ENCODE measurements around the gene ALOX12B.
"Not testable (repeated sequence)": the region's sequence is repeated elsewhere in the genome, so short reads cannot be mapped to it uniquely, and the experiment has no call there.

Gene ALOX12B

DNA sequence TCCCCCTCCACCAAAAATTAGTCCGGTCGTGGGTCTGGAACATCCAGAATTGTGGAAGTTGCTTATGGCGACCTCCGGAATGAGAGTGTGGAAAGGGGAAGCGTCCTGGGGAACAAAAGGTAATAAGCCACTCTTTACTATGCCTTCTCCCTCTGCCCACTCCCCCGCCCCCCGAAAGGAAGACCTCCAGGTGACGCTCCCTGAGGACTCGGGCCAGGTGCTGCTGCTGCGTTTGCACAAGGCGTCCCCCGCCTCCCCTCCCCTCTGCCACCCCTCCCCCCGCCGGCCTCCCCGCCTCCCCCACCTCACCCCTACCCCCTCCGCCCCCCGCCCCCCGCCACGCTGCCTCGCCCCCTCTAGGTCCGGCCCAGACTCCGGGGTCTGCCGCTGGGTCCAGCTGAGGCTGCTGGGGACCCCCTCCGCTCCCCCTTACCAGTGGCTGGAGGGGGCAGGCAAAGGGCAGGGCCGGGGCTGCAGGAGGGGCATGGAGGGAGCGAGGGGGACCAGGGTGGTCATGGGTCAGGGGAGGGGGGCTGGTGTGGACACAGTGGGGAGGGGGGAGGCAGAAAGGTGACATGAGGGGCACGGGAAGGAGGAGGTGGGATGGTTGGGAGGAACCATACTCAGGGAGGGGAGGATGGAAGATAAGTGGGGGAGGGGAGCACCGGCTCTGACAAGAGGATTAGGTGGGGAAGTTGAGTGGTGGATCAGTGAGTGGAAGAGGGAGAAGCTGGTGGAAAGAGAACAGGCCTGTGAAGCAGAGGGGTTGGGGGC, 23.6 kb downstream of the ALOX12B start:
- no peak for DNase-seq (ENCODE audit: low read depth)
- H3K4me3 ChIP-seq (ENCODE audit: low read length): no peak overlapping the region
- TF ChIP-seq, protein P1, sequence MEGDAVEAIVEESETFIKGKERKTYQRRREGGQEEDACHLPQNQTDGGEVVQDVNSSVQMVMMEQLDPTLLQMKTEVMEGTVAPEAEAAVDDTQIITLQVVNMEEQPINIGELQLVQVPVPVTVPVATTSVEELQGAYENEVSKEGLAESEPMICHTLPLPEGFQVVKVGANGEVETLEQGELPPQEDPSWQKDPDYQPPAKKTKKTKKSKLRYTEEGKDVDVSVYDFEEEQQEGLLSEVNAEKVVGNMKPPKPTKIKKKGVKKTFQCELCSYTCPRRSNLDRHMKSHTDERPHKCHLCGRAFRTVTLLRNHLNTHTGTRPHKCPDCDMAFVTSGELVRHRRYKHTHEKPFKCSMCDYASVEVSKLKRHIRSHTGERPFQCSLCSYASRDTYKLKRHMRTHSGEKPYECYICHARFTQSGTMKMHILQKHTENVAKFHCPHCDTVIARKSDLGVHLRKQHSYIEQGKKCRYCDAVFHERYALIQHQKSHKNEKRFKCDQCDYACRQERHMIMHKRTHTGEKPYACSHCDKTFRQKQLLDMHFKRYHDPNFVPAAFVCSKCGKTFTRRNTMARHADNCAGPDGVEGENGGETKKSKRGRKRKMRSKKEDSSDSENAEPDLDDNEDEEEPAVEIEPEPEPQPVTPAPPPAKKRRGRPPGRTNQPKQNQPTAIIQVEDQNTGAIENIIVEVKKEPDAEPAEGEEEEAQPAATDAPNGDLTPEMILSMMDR (conservative IDR thresholded peaks at IDR 0.05; ENCODE audit: low read depth, low read length): no peak

DNA sequence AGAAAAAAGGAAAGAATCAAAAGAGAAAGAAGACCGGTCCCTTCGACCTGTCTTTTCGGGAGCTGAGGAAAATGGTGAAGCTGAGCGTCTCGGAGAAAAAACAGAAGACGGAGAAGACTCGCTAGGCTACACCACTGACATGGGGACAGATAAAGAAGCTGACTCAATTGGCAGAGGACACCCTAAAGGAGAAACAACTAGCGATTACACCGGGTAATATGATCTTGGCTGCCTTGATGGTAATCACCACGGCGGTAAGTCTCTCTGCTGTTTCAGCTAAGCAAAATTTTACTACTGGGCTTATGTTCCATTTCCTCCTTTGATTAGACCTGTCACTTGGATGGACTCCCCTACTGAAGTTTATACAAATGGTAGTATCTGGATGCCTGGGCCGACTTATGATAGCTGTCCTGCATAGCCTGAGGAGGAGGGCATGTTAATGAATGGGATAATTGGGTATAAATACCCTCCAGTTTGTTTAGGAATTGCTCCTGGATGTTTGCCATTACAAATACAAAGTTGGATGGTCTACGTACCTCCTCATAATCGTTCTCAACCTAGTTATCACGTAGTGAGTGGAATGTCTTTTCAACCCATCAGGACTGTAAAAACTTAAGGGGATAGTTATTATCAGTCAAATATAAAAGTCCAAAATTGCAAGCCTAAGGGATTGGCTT, 24.6 kb downstream of the ALOX12B start:
- H3K4me3 ChIP-seq (ENCODE audit: low read length): no peak overlapping the region
- no peak for DNase-seq (ENCODE audit: low read depth)
- TF ChIP-seq, protein P1 (conservative IDR thresholded peaks at IDR 0.05; ENCODE audit: low read depth, low read length): no peak

DNA sequence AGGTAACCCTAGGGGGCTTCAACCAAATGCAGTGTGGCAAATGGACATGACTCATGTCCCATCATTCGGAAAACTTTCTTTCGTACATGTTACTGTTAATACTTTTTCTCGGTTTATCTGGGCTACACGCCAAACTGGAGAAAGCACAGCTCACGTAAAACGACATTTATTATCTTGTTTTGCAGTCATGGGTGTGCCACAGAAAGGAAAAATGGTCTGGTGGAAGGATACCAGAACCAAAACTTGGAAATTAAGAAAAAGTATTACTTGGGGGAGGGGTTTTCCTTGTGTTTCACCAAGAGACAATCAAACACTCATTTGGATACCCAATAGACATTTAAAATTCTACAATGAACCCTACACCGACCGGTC, 25.1 kb downstream of the ALOX12B start:
- DNase-seq (ENCODE audit: low read depth): no peak
- H3K4me3 ChIP-seq (ENCODE audit: low read length): no peak overlapping the region
- TF ChIP-seq, protein P1 (conservative IDR thresholded peaks at IDR 0.05; ENCODE audit: low read depth, low read length): no peak

DNA sequence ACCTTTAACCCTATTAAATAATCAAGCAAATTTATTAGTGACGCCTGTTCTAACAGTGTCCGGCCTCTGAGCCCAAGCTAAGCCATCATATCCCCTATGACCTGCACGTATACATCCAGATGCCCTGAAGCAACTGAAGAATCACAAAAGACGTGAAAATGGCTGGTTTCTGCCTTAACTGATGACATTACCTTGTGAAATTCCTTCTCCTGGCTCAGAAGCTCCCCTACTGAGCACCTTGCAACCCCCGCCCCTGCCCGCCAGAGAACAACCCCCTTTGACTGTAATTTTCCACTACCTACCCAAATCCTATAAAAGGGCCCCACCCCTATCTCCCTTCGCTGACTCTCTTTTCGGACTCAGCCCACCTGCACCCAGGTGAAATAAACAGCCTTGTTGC, 25.7 kb downstream of the ALOX12B start:
- not testable (repeated sequence) for H3K4me3 ChIP-seq (ENCODE audit: low read length); DNase-seq (ENCODE audit: low read depth)

DNA sequence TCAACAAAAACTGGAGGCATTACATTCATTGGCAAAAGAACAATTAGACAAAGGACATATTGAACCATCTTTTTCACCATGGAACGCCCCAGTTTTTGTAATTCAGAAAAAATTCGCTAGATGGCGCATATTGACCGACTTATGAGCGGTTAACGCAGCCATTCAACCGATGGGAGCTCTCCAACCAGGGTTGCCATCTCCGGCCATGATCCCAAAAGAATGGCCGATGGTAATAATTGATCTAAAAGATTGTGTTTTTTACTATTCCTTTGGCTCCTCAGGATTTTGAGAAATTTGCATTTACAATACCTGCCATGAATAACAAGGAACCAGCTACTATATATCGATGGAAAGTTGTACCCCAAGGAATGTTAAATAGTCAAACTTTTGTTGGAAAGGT, 27.2 kb downstream of the ALOX12B start:
- no peak for DNase-seq (ENCODE audit: low read depth)
- no peak overlapping the region for H3K4me3 ChIP-seq (ENCODE audit: low read length)
- TF ChIP-seq, protein P1 (conservative IDR thresholded peaks at IDR 0.05; ENCODE audit: low read depth, low read length): peak; percentile 64

DNA sequence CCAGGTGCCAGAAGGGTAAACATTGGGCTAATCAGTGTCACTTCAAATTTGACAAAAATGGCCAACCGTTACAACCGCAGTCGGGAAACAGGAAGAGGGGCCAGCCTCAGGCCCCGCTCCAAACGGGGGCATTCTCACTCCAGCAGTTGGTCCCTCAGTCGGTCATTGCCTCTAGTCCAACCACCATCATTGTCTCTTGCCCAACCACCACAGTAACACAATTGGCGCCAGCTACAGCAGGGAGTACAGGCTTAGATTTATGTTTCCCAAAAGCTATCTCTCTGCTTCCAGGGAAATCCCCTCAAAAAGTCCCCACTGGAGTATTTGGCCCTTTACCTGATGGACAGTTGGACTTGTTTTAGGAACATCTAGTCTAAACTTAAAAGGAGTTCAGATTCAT, 28.4 kb downstream of the ALOX12B start:
- no peak for DNase-seq (ENCODE audit: low read depth)
- TF ChIP-seq, protein P1 (conservative IDR thresholded peaks at IDR 0.05; ENCODE audit: low read depth, low read length): no peak
- no peak overlapping the region for H3K4me3 ChIP-seq (ENCODE audit: low read length)

DNA sequence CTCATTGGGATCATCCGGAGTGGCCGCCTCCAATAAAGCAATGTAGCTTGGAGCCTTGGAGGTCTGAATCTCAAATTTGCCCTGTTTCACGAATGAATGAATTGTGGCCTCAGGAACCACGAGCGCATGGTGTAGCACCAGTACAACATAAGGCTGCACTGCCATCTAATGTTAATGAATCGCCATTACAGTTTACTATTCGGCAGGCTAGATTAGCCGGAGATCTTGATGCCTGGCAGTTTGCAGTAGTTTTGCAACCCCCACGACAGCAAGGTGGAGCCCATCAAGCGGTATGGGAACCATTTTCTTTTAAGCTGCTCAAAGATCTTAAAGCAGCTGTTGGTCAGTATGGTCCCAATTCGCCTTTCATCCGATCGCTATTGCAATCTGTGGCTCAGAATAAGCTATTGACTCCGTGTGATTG, 29.8 kb downstream of the ALOX12B start:
- TF ChIP-seq, protein P1 (conservative IDR thresholded peaks at IDR 0.05; ENCODE audit: low read depth, low read length): peak; percentile 80
- DNase-seq (ENCODE audit: low read depth): no peak
- H3K4me3 ChIP-seq (ENCODE audit: low read length): no peak overlapping the region

Measured in retinal pigment epithelial cell (primary cell).